ENCODE data around the gene ERMN. TPM values are rescaled to one million over a fixed set of nuclear protein-coding genes. Genes with fewer than 3 reads are reported as not detected.

The ERMN gene
- total RNA-seq, 4 donors from 2014 or later, result 0.39 to 1.2 (median 1.1) TPM

DNA sequence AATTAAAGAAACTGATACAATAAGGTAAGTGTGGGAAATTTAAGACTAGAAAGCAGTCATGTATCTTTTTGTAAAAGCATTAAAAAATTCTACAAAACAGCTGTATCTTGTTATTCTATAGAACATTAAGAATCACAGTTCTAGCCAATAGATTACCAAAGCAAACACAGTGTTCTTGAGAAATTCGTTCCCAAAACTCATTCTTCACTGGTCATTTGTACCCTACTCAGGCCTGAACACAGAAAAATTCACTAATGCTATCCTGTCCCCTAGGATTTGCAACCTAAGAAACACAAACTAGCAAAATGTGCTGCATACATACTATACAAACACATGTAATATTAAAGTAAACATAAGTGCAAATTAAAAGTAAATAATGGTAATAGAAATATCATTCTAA is 29.1 kb downstream of the ERMN start:
- no peak for TF ChIP-seq EP300 (IDR thresholded peaks at IDR 0.05)
- TF ChIP-seq POLR2A (IDR thresholded peaks at IDR 0.05), result no peak
- TF ChIP-seq, protein P1, sequence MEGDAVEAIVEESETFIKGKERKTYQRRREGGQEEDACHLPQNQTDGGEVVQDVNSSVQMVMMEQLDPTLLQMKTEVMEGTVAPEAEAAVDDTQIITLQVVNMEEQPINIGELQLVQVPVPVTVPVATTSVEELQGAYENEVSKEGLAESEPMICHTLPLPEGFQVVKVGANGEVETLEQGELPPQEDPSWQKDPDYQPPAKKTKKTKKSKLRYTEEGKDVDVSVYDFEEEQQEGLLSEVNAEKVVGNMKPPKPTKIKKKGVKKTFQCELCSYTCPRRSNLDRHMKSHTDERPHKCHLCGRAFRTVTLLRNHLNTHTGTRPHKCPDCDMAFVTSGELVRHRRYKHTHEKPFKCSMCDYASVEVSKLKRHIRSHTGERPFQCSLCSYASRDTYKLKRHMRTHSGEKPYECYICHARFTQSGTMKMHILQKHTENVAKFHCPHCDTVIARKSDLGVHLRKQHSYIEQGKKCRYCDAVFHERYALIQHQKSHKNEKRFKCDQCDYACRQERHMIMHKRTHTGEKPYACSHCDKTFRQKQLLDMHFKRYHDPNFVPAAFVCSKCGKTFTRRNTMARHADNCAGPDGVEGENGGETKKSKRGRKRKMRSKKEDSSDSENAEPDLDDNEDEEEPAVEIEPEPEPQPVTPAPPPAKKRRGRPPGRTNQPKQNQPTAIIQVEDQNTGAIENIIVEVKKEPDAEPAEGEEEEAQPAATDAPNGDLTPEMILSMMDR (IDR thresholded peaks at IDR 0.05), result no peak
- no peak for DNase-seq (ENCODE audit: low spot score in 2 of 2)
- Histone ChIP-seq H3K27me3 (no peaks in the 10 kb centered on the region), H3K36me3 (no peaks in the 10 kb centered on the region), H3K4me3 (no peak overlapping the region), H3K4me1 (no peaks in the 10 kb centered on the region), H3K27ac (no peak overlapping the region), H3K9me3 (no peaks in the 10 kb centered on the region)
- 41 to 63% methylated on average over 1 of the region's 1 CpG for WGBS, 2 donors

DNA sequence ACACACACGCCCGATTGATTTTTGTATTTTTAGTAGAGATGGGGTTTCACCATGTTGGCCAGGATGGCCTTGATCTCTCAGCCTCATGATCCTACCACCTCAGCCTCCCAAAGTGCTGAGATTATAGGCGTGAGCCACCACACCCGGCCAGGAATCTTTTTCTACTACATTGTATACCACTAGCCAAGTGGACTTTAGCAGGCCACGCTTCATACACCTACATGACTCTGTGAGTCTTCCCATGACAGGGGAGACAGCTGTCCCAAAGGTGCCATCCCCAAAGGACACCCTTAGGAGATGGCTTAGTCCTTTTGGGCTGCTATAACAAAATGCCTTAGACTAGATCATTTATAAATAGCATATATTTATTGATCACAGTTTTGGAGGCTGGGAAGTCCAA is 32.8 kb downstream of the ERMN start:
- DNase-seq (ENCODE audit: low spot score in 2 of 2), result no peak
- no peak overlapping the region for H3K4me3 ChIP-seq
- TF ChIP-seq EP300 (IDR thresholded peaks at IDR 0.05) (no peak), POLR2A (IDR thresholded peaks at IDR 0.05) (no peak)
- TF ChIP-seq, protein P1 (IDR thresholded peaks at IDR 0.05), result no peak
- no peaks in the 10 kb centered on the region for H3K36me3 ChIP-seq
- no peaks in the 10 kb centered on the region for H3K27me3 ChIP-seq
- no peaks in the 10 kb centered on the region for H3K4me1 ChIP-seq
- no peaks in the 10 kb centered on the region for H3K9me3 ChIP-seq
- no peak overlapping the region for H3K27ac ChIP-seq
- 90 to 97% methylated on average over 5 of the region's 5 CpGs for WGBS, 2 donors

DNA sequence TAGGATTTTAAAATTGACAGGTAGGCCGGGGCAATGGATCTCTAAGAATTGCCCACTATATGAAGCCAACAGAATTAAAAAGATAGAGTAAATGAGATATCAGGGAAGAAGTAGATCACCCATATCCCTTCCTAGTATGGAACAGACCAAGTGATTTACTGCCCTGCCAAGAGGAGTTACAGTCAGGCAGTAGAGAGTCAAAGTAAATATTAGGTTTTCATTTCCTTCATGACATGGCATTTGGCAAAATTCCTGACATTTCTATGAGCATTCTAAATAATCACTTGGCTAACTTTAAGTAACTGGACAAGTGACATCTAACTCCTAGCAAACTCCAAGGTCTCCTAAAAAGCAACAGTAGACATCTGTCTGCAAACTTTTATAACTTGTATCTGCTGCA is 34.6 kb downstream of the ERMN start:
- Histone ChIP-seq H3K27ac (no peak overlapping the region), H3K4me1 (no peaks in the 10 kb centered on the region), H3K36me3 (no peaks in the 10 kb centered on the region), H3K9me3 (no peaks in the 10 kb centered on the region), H3K4me3 (no peak overlapping the region), H3K27me3 (no peaks in the 10 kb centered on the region)
- DNase-seq (ENCODE audit: low spot score in 2 of 2), result no peak
- 88 to 95% methylated on average over 1 of the region's 1 CpG for whole genome bisulfite sequencing, 2 donors
- TF ChIP-seq EP300 (IDR thresholded peaks at IDR 0.05), result no peak
- TF ChIP-seq, protein P1 (IDR thresholded peaks at IDR 0.05), result no peak
- TF ChIP-seq POLR2A (IDR thresholded peaks at IDR 0.05), result no peak

DNA sequence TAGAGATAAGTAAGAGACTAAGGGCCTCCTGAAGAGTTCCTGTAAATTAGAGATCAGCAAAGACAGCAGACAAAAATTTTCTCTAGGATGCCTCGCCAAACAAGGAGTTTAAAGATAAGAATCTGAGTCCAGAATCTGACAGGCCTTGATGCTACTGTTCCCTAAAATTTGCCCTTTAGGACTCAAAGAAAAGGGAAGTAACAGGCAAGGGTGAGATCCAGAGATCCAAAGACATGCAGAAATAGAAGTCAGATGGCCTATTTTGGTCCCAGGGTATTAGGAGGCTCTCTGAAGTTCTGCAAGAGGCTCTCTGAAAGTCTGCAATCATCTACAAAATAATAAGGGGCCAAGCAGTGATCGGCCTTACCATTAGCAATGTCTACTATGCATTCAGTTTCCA is 35.1 kb downstream of the ERMN start:
- H3K36me3 ChIP-seq, result no peaks in the 10 kb centered on the region
- H3K4me3 ChIP-seq, result no peak overlapping the region
- H3K27me3 ChIP-seq, result no peaks in the 10 kb centered on the region
- DNase-seq (ENCODE audit: low spot score in 2 of 2), result no peak
- H3K4me1 ChIP-seq, result no peaks in the 10 kb centered on the region
- TF ChIP-seq, protein P1 (IDR thresholded peaks at IDR 0.05), result no peak
- TF ChIP-seq POLR2A (IDR thresholded peaks at IDR 0.05), result no peak
- no peak for TF ChIP-seq EP300 (IDR thresholded peaks at IDR 0.05)
- no peaks in the 10 kb centered on the region for H3K9me3 ChIP-seq
- WGBS, 2 donors, result 92 to 98% methylated on average over 2 of the region's 2 CpGs
- no peak overlapping the region for H3K27ac ChIP-seq

DNA sequence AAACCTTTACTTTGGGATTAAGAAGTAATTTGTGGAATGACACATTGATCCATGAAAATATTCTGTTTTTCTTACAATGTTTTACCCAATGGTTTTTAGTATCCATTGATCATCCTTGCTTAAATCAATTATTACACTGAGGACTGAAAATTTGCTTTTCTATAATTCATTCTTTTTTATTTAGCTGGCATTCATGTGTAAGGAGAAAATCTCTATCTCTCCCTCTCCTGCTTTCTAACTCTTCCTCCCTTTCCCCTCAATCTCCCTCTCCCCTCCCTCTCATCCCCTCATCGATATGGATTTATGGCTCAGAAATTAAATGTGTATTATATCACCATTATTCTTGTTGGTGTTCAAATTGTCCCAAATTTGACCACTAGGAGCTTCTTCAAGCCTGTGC is 38.5 kb downstream of the ERMN start:
- 88 to 95% methylated on average over 1 of the region's 1 CpG for WGBS, 2 donors
- TF ChIP-seq POLR2A (IDR thresholded peaks at IDR 0.05), result no peak
- Histone ChIP-seq H3K27ac (no peak overlapping the region), H3K36me3 (no peaks in the 10 kb centered on the region), H3K9me3 (no peaks in the 10 kb centered on the region), H3K4me3 (no peak overlapping the region), H3K4me1 (no peaks in the 10 kb centered on the region), H3K27me3 (no peaks in the 10 kb centered on the region)
- no peak for DNase-seq (ENCODE audit: low spot score in 2 of 2)

DNA sequence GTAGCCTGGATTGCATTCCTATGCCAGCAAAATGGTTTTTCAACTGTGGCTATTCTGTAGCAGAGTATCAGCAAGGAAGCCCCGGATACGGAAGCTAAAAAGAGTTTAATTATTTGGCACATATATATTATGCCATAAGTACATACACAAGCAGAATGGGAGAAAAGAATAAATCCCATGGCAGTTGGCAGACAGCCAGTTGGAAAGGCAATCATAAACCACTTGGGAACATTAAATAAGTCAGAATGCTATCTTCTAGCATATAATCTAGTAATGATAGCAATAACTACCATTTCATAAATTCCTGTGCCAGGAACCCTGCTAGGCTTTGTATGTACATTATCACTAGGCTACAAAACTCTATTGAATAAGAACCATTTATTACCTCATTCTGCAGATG is 42.2 kb downstream of the ERMN start:
- no peak overlapping the region for H3K4me3 ChIP-seq
- H3K27me3 ChIP-seq, result no peaks in the 10 kb centered on the region
- no peak for TF ChIP-seq POLR2A (IDR thresholded peaks at IDR 0.05)
- no peak for TF ChIP-seq EP300 (IDR thresholded peaks at IDR 0.05)
- TF ChIP-seq, protein P1 (IDR thresholded peaks at IDR 0.05), result no peak
- no peaks in the 10 kb centered on the region for H3K36me3 ChIP-seq
- no peak for DNase-seq (ENCODE audit: low spot score in 2 of 2)
- H3K9me3 ChIP-seq, result peaks cover 0 to 9% (median 0%) of the 10 kb centered on the region in 4 donors
- no peak overlapping the region for H3K27ac ChIP-seq
- no peaks in the 10 kb centered on the region for H3K4me1 ChIP-seq
- WGBS, 2 donors, result 52 to 56% methylated on average over 2 of the region's 2 CpGs
